ENCODE data around the gene CNIH3. TPM values are rescaled to one million over a fixed set of nuclear protein-coding genes. Genes with fewer than 3 reads are reported as not detected.

CNIH3 gene
- total RNA-seq, 1 experiment from 2014 or later, result 3.4 TPM

DNA sequence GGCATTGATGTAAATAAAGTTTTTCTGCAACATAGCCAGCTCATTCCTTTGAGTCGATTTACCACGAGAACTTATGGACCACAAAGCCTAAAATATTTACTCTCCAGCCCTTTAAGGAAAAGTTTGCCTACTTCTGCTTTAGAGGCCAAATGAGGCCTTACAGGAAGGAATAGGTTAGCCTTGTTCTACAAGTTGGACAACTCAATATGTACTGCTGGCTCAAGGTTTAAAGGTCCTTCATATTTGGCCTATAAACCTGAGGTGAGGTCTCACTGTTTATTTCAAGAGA lies 168.9 kb downstream of the CNIH3 start:
- Mint-ChIP-seq H3K27ac (ENCODE audit: low read depth, unreplicated experiment) (no peak overlapping the region), H3K9me3 (ENCODE audit: unreplicated experiment) (no peaks in the 10 kb centered on the region), H3K36me3 (ENCODE audit: insufficient read depth, unreplicated experiment) (no peaks in the 10 kb centered on the region), H3K27me3 (ENCODE audit: insufficient read depth, unreplicated experiment) (no peaks in the 10 kb centered on the region), H3K4me1 (ENCODE audit: insufficient read depth, unreplicated experiment) (peaks cover 17% of the 10 kb centered on the region), H3K4me3 (ENCODE audit: unreplicated experiment) (no peak overlapping the region)
- intact Hi-C loops (cut with micrococcal nuclease), result no loop called here
- no TSS peak for BruUV-seq (replicated peaks)
- ChIA-PET CTCF (interaction anchor here (1.0 to 1.6 kb wide), 2 partner anchors 140 to 272 kb away, joined by 3 to 7 read pairs; no protein-coding TSS in a partner anchor), POLR2A (interaction anchor here (1.3 kb wide), 1 partner anchor 15 kb away, joined by 3 read pairs; no protein-coding TSS in a partner anchor)
- DNase-seq (ENCODE audit: unreplicated experiment), result no peak
- TF ChIP-seq, protein P1, sequence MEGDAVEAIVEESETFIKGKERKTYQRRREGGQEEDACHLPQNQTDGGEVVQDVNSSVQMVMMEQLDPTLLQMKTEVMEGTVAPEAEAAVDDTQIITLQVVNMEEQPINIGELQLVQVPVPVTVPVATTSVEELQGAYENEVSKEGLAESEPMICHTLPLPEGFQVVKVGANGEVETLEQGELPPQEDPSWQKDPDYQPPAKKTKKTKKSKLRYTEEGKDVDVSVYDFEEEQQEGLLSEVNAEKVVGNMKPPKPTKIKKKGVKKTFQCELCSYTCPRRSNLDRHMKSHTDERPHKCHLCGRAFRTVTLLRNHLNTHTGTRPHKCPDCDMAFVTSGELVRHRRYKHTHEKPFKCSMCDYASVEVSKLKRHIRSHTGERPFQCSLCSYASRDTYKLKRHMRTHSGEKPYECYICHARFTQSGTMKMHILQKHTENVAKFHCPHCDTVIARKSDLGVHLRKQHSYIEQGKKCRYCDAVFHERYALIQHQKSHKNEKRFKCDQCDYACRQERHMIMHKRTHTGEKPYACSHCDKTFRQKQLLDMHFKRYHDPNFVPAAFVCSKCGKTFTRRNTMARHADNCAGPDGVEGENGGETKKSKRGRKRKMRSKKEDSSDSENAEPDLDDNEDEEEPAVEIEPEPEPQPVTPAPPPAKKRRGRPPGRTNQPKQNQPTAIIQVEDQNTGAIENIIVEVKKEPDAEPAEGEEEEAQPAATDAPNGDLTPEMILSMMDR (IDR thresholded peaks at IDR 0.05; ENCODE audit: unreplicated experiment), result no peak

DNA sequence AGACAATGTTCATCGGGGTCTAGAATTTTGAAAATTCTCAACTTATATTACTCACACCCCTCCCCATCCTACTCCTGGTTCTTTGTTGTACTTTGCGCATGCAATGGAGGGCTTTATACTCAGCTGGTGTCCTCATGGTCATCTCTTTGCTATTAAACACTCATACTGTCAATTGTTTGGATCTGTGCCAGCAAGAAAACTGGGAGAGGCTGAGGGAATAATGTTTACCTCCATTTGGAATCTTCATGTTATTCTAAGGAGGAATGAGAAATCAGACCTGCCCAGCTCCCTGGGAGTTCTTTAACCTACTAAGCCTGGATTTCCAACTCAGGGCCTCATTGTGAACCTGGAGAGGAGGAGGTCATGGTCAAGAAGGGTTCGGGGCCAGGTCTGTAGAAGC lies 169.5 kb downstream of the CNIH3 start:
- CTCF ChIA-PET, result interaction anchor here (1.0 to 1.6 kb wide), 2 partner anchors 141 to 272 kb away, joined by 3 to 7 read pairs; no protein-coding TSS in a partner anchor
- Mint-ChIP-seq H3K4me3 (ENCODE audit: unreplicated experiment) (no peak overlapping the region), H3K27me3 (ENCODE audit: insufficient read depth, unreplicated experiment) (no peaks in the 10 kb centered on the region), H3K27ac (ENCODE audit: low read depth, unreplicated experiment) (no peak overlapping the region), H3K36me3 (ENCODE audit: insufficient read depth, unreplicated experiment) (no peaks in the 10 kb centered on the region), H3K4me1 (ENCODE audit: insufficient read depth, unreplicated experiment) (peaks cover 17% of the 10 kb centered on the region), H3K9me3 (ENCODE audit: unreplicated experiment) (no peaks in the 10 kb centered on the region)
- POLR2A ChIA-PET, result no interaction called here
- peak; percentile 27 for DNase-seq (ENCODE audit: unreplicated experiment)
- TF ChIP-seq, protein P1 (IDR thresholded peaks at IDR 0.05; ENCODE audit: unreplicated experiment), result no peak
- BruUV-seq (replicated peaks), result no TSS peak
- intact Hi-C loops (cut with micrococcal nuclease), result no loop called here

DNA sequence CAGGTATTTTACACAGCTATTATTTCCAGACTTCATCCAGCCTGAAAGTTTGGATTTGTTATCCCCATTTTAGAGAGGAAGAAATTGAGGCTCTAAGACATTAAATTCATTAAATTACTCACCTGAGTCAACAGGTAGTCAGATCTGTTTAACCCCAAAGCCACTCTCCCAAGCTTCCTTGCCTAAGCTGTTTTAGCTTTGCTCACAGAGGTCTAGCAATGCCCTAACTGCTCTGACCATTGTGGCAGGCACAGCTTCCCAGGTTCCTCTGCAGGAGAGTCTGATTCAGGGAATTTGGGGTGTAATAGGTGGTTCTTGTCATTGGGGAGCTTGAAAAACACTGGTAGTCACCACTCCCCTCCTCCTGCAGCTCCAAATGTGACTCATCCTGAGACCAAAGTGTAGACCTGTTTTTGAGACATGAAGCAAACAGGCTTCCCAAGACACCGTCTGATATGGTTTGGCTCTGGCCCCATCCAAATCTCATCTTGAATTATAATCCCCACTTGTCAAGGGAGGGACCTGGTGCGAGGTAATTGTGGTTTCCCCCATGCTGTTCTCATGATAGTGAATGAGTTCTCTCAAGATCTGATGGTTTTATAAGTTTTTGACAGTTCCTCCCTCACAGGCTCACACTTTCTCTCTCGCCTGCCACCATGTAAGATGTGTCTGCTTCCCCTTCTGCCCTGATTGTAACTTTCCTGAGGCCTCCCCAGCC lies 170.6 kb downstream of the CNIH3 start:
- Mint-ChIP-seq H3K27me3 (ENCODE audit: insufficient read depth, unreplicated experiment) (no peaks in the 10 kb centered on the region), H3K4me1 (ENCODE audit: insufficient read depth, unreplicated experiment) (peaks cover 17% of the 10 kb centered on the region), H3K9me3 (ENCODE audit: unreplicated experiment) (no peaks in the 10 kb centered on the region), H3K4me3 (ENCODE audit: unreplicated experiment) (no peak overlapping the region), H3K27ac (ENCODE audit: low read depth, unreplicated experiment) (no peak overlapping the region), H3K36me3 (ENCODE audit: insufficient read depth, unreplicated experiment) (no peaks in the 10 kb centered on the region)
- peak; percentile 27 for DNase-seq (ENCODE audit: unreplicated experiment)
- no TSS peak for BruUV-seq (replicated peaks)
- TF ChIP-seq, protein P1 (IDR thresholded peaks at IDR 0.05; ENCODE audit: unreplicated experiment), result no peak
- ChIA-PET CTCF (interaction anchor here (0.6 to 1.0 kb wide), 4 partner anchors 68 to 511 kb away, joined by 3 read pairs; no protein-coding TSS in a partner anchor), POLR2A (no interaction called here)
- intact Hi-C loops (cut with micrococcal nuclease), result no loop called here

DNA sequence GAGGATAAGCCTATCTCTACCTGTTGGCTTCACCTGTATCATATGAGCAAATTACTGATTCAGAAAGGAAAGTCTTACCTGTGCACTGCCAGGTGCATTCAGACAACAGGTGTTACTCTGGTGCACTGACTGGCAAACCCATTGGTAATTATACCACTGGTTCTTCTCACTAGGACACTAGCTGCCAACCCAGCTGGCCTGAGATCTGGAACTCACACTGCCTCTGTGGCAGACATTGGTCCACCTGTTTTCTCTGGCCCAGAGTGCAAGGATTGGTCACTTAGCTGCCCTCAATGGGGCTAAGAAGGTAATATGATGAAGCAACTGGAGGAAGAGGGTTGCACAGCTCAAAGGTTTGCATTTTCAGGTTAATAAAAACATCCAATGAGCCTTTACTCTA lies 173.2 kb downstream of the CNIH3 start:
- DNase-seq (ENCODE audit: unreplicated experiment), result no peak
- Mint-ChIP-seq H3K4me1 (ENCODE audit: insufficient read depth, unreplicated experiment) (peaks cover 11% of the 10 kb centered on the region), H3K27ac (ENCODE audit: low read depth, unreplicated experiment) (no peak overlapping the region), H3K27me3 (ENCODE audit: insufficient read depth, unreplicated experiment) (no peaks in the 10 kb centered on the region), H3K9me3 (ENCODE audit: unreplicated experiment) (no peaks in the 10 kb centered on the region), H3K36me3 (ENCODE audit: insufficient read depth, unreplicated experiment) (no peaks in the 10 kb centered on the region), H3K4me3 (ENCODE audit: unreplicated experiment) (no peak overlapping the region)
- intact Hi-C loops (cut with micrococcal nuclease), result no loop called here
- POLR2A ChIA-PET, result interaction anchor here (0.5 kb wide), 1 partner anchor 28 kb away, joined by 3 read pairs; no protein-coding TSS in a partner anchor
- CTCF ChIA-PET, result interaction anchor here (0.6 to 1.4 kb wide), 2 partner anchors 57 to 499 kb away, joined by 3 read pairs; no protein-coding TSS in a partner anchor
- BruUV-seq (replicated peaks), result no TSS peak
- TF ChIP-seq, protein P1 (IDR thresholded peaks at IDR 0.05; ENCODE audit: unreplicated experiment), result no peak

Other genes with a start within 250 kb of the CNIH3 start
- gene WDR26, start 181.5 kb upstream of the CNIH3 start, total RNA-seq (2022), result 149 and 156 TPM in 2 replicates

Measured in MCF 10A (cell line).